Mammary epithelial cell (primary cell): Measurements from ENCODE around the gene RARA.

Experiments used
- EZH2 ChIP-seq: IDR thresholded peaks from 2 replicates; pipeline ENCODE4 v1.6.1; 2012; ENCODE audit warnings: low read length, inconsistent platforms, borderline replicate concordance
- TF ChIP-seq, protein P1 (sequence below), 2 donors: IDR thresholded peaks in 1 of 2; conservative IDR thresholded peaks in 1 of 2; 2 replicates each; pipeline ENCODE4 v1.5.1; 2011 to 2012; ENCODE audit warnings: inconsistent platforms in 2 of 2, low read length in 2 of 2, mild to moderate bottlenecking in 2 of 2, control low read depth in 1 of 2, low read depth in 1 of 2; ENCODE audit not compliant: insufficient read depth in 1 of 2; ENCODE audit errors: extremely low read depth in 1 of 2

DNA sequence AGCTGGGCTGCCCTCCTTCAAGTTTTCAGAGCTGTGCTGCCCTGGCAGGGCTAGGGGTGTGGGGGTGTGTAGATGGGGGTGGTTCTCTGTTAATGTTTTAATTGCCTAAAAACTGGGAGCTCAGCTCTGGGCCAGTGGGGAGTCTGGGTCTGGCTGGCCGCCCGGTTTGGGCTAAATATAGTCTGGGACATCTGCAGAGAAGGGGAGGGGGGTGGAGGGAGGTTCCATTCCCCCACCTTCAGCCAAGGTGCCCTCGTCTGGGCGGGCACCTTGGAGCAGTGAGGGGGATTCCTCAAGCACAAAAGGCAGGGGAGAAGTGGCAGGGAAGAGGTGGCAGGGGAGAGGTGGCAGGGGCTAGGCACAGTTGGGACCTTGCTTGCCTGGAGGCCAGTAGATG, 13.0 kb downstream of the RARA start:
- TF ChIP-seq, protein P1, sequence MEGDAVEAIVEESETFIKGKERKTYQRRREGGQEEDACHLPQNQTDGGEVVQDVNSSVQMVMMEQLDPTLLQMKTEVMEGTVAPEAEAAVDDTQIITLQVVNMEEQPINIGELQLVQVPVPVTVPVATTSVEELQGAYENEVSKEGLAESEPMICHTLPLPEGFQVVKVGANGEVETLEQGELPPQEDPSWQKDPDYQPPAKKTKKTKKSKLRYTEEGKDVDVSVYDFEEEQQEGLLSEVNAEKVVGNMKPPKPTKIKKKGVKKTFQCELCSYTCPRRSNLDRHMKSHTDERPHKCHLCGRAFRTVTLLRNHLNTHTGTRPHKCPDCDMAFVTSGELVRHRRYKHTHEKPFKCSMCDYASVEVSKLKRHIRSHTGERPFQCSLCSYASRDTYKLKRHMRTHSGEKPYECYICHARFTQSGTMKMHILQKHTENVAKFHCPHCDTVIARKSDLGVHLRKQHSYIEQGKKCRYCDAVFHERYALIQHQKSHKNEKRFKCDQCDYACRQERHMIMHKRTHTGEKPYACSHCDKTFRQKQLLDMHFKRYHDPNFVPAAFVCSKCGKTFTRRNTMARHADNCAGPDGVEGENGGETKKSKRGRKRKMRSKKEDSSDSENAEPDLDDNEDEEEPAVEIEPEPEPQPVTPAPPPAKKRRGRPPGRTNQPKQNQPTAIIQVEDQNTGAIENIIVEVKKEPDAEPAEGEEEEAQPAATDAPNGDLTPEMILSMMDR (conservative IDR thresholded peaks at IDR 0.05 in 1 of 2, IDR thresholded peaks at IDR 0.05 in 1 of 2; ENCODE audit: extremely low read depth in 1 of 2, insufficient read depth in 1 of 2, low read depth in 1 of 2, low read length in 2 of 2) = no peak
- TF ChIP-seq EZH2 = no peak
